IMR-90 (cell line): ENCODE measurements around the gene TMEM161B. TPM values are rescaled to one million over a fixed set of nuclear protein-coding genes. Genes with fewer than 3 reads are reported as not detected.

Experiments used
- ATAC-seq: fragments of 200-7000 bp; cut with Tn5 transposase; 2 replicates; pipeline ENCODE4 v1.9.1; 2020; ENCODE audit warnings: low read depth, mild to moderate bottlenecking, moderate library complexity
- BruUV-seq: library from RNA; stranded (reverse); fragments of 400-500 nt; replicated peaks from 2 replicates; lab custom pipeline; 2021; lab: Mats Ljungman, UMichigan
- CTCF ChIA-PET: fragments of 300-600 bp; formaldehyde crosslinking; extraction: SDS; loops from one replicate; lab custom pipeline; 2021; ENCODE audit warnings: antibody characterized with exemption; lab: Yijun Ruan, JAX
- POLR2A ChIA-PET: fragments of 300-600 bp; sonication (Branson Sonifier 250); formaldehyde crosslinking; loops from one replicate; lab custom pipeline; 2022; ENCODE audit warnings: antibody characterized with exemption; ENCODE audit not compliant: unreplicated experiment; lab: Charles Lee
- DNase-seq: peaks from one replicate; pipeline ENCODE4 v3.0.0; 2013
- H2AFZ ChIP-seq: replicated peaks from 2 replicates; pipeline ENCODE3; 2013; ENCODE audit warnings: low read length, mild to moderate bottlenecking; ENCODE audit not compliant: poor library complexity
- H2AK5ac ChIP-seq: 2 replicates; pipeline ENCODE4 v1.6.1; 2013; ENCODE audit warnings: low read depth, low read length, inconsistent platforms
- H2AK9ac ChIP-seq: replicated peaks from 2 replicates; pipeline ENCODE3; 2013; ENCODE audit warnings: mild to moderate bottlenecking, low read depth, low read length, moderate library complexity; ENCODE audit not compliant: poor library complexity
- H2BK120ac ChIP-seq: 2 replicates; pipeline ENCODE4 v1.6.1; 2013; ENCODE audit warnings: low read depth, low read length, inconsistent platforms
- H2BK15ac ChIP-seq: 3 replicates; pipeline ENCODE4 v1.6.1; 2013; ENCODE audit warnings: low read depth, low read length, inconsistent platforms
- H2BK20ac ChIP-seq: 2 replicates; pipeline ENCODE4 v1.6.1; 2013; ENCODE audit warnings: low read depth, mild to moderate bottlenecking, inconsistent platforms, low read length, moderate library complexity
- H2BK5ac ChIP-seq: 2 replicates; pipeline ENCODE4 v1.6.1; 2013; ENCODE audit warnings: mild to moderate bottlenecking, low read depth, low read length, inconsistent platforms; ENCODE audit not compliant: poor library complexity, severe bottlenecking
- H3K14ac ChIP-seq: replicated peaks from 2 replicates; pipeline ENCODE4 v1.6.1; 2013; ENCODE audit warnings: low read depth, low read length, inconsistent platforms
- H3K18ac ChIP-seq: 2 replicates; pipeline ENCODE4 v1.6.1; 2013; ENCODE audit warnings: low read depth, low read length, control low read depth
- H3K23ac ChIP-seq: 2 replicates; pipeline ENCODE4 v1.6.1; 2013; ENCODE audit warnings: low read depth, low read length, inconsistent platforms
- H3K27ac ChIP-seq: 2 replicates; pipeline ENCODE4 v1.5.1; 2013; ENCODE audit warnings: mild to moderate bottlenecking, control low read depth, low read length; ENCODE audit not compliant: insufficient read depth
- H3K27me3 ChIP-seq: 2 replicates; pipeline ENCODE4 v1.6.1; 2013; ENCODE audit warnings: low read length; ENCODE audit not compliant: control insufficient read depth, insufficient read depth
- H3K36me3 ChIP-seq: 2 replicates; pipeline ENCODE4 v1.6.1; 2013; ENCODE audit warnings: low read length, mixed read lengths; ENCODE audit not compliant: control insufficient read depth, insufficient read depth
- H3K4ac ChIP-seq: 2 replicates; pipeline ENCODE4 v1.6.1; 2013; ENCODE audit warnings: low read depth, low read length, inconsistent platforms
- H3K4me1 ChIP-seq: 2 replicates; pipeline ENCODE4 v1.6.1; 2013; ENCODE audit warnings: low read length, mixed read lengths; ENCODE audit not compliant: control insufficient read depth, insufficient read depth
- H3K4me2 ChIP-seq: 2 replicates; pipeline ENCODE4 v1.6.1; 2013; ENCODE audit warnings: low read depth, mild to moderate bottlenecking, control low read depth, low read length, moderate library complexity
- H3K4me3 ChIP-seq: 2 replicates; pipeline ENCODE4 v1.5.1; 2013; ENCODE audit warnings: low read depth, mild to moderate bottlenecking, control low read depth, low read length, moderate library complexity; ENCODE audit not compliant: insufficient read depth
- H3K56ac ChIP-seq: 2 replicates; pipeline ENCODE4 v1.6.1; 2013; ENCODE audit warnings: low read length, inconsistent platforms; ENCODE audit not compliant: insufficient read depth; ENCODE audit errors: extremely low read depth
- H3K79me1 ChIP-seq, 2 experiments: 2 replicates each; pipeline ENCODE4 v1.6.1; 2013; ENCODE audit warnings: low read length in 2 of 2, inconsistent platforms in 1 of 2, low read depth in 1 of 2
- H3K9ac ChIP-seq: 2 replicates; pipeline ENCODE4 v1.6.1; 2013; ENCODE audit warnings: low read depth, low read length, control low read depth
- H3K9me1 ChIP-seq: 2 replicates; pipeline ENCODE4 v1.6.1; 2013; ENCODE audit warnings: low read length, inconsistent platforms; ENCODE audit not compliant: insufficient read depth
- H3K9me3 ChIP-seq: 2 replicates; pipeline ENCODE4 v1.6.1; 2013; ENCODE audit warnings: low read length; ENCODE audit not compliant: control insufficient read depth, insufficient read depth
- H4K20me1 ChIP-seq: 2 replicates; pipeline ENCODE4 v1.6.1; 2013; ENCODE audit warnings: low read length, inconsistent platforms; ENCODE audit not compliant: insufficient read depth
- H4K5ac ChIP-seq: 2 replicates; pipeline ENCODE4 v1.6.1; 2013; ENCODE audit warnings: mild to moderate bottlenecking, low read depth, low read length, control low read depth
- H4K8ac ChIP-seq, 2 experiments: 2 replicates each; pipeline ENCODE4 v1.6.1; 2013; ENCODE audit warnings: low read depth in 2 of 2, low read length in 2 of 2, control low read depth in 1 of 2, inconsistent platforms in 1 of 2
- H4K91ac ChIP-seq: 2 replicates; pipeline ENCODE4 v1.6.1; 2013; ENCODE audit warnings: low read depth, low read length, inconsistent platforms; ENCODE audit not compliant: insufficient read depth
- CEBPB ChIP-seq: IDR thresholded peaks from 2 replicates; pipeline ENCODE4 v1.6.1; 2012; ENCODE audit warnings: low read depth, low read length, improper control_type of control experiment
- CTCF ChIP-seq: conservative IDR thresholded peaks from 2 replicates; pipeline ENCODE4 v1.5.1; 2012; ENCODE audit warnings: mild to moderate bottlenecking, low read depth, low read length, improper control_type of control experiment
- ELK1 ChIP-seq: fragments of 150-350 bp; IDR thresholded peaks from 2 replicates; pipeline ENCODE4 v1.6.1; 2016; ENCODE audit warnings: low read depth, mild to moderate bottlenecking, low read length, moderate library complexity, borderline replicate concordance
- FOS ChIP-seq: fragments of 150-350 bp; IDR thresholded peaks from 2 replicates; pipeline ENCODE4 v1.6.1; 2016; ENCODE audit warnings: low read depth, low read length
- MAFK ChIP-seq: IDR thresholded peaks from 2 replicates; pipeline ENCODE4 v1.6.1; 2012; ENCODE audit warnings: low read depth, low read length, improper control_type of control experiment
- MXI1 ChIP-seq: IDR thresholded peaks from 2 replicates; pipeline ENCODE4 v1.6.1; 2012; ENCODE audit warnings: low read depth, mild to moderate bottlenecking, low read length, moderate library complexity, borderline replicate concordance
- NFE2L2 ChIP-seq: fragments of 150-350 bp; IDR thresholded peaks from 2 replicates; pipeline ENCODE4 v1.6.1; 2016; ENCODE audit warnings: low read depth, mild to moderate bottlenecking, low read length
- POLR2A ChIP-seq: IDR thresholded peaks from 2 replicates; pipeline ENCODE4 v1.6.1; 2012; ENCODE audit warnings: mild to moderate bottlenecking, low read depth, low read length
- RAD21 ChIP-seq: IDR thresholded peaks from 2 replicates; pipeline ENCODE4 v1.6.1; 2012; ENCODE audit warnings: low read length, improper control_type of control experiment
- RFX5 ChIP-seq: IDR thresholded peaks from 2 replicates; pipeline ENCODE4 v1.8.0; 2012; ENCODE audit warnings: low read depth, mild to moderate bottlenecking, low read length, moderate library complexity
- SMC3 ChIP-seq: fragments of 150-350 bp; IDR thresholded peaks from 2 replicates; pipeline ENCODE4 v1.6.1; 2016; ENCODE audit warnings: low read depth, mild to moderate bottlenecking, antibody characterized with exemption, low read length, moderate library complexity
- USF2 ChIP-seq: fragments of 150-350 bp; IDR thresholded peaks from 2 replicates; pipeline ENCODE4 v1.6.1; 2017; ENCODE audit warnings: mild to moderate bottlenecking, antibody characterized with exemption, low read length, low read depth
- WGBS, 2 experiments: methylation state at CpG; one replicate each; pipeline versions ENCODE4 v1.1.5 to v1.1.7; 2013; ENCODE audit warnings: missing lambda C conversion rate in 2 of 2; ENCODE audit not compliant: insufficient read length in 1 of 2; ENCODE audit errors: extremely low coverage in 2 of 2; 5-methylcytosine and 5-hydroxymethylcytosine counted together
- dilution Hi-C: fragments of 300-500 bp; cut with HindIII; formaldehyde crosslinking; loops from one replicate; pipeline ENCODE4 v1.14.3; 2018; ENCODE audit warnings: low sequenced_read_pairs; ENCODE audit not compliant: unreplicated experiment
- in situ Hi-C: fragments of 300-500 bp; cut with MboI; formaldehyde crosslinking; loops from 3 replicates; pipeline ENCODE4 v1.14.3; 2019; ENCODE audit warnings: low sequenced_read_pairs, inconsistent platforms, mixed read lengths
- intact Hi-C: fragments of 100-400 bp; cut with micrococcal nuclease; formaldehyde crosslinking; loops from 2 replicates; pipeline ENCODE4 v1.10.0; 2022
- polyA plus RNA-seq, 3 experiments: library from polyadenylated mRNA; depleted of rRNA; stranded (reverse); fragments of >200 nt; gene quantifications; 2 replicates each; pipeline ENCODE4 v1.2.3, GENCODE V29; 2012; ENCODE audit warnings: low replicate concordance in 1 of 3
- total RNA-seq: library from RNA; depleted of rRNA; stranded (reverse); fragments of >200 nt; gene quantifications from 2 replicates; pipeline ENCODE4 v1.2.3, GENCODE V29; 2012

The TMEM161B gene
- total and polyA plus RNA-seq, 2 of the 4 experiments (the other 2 are of a cell fraction): 7.4 to 9.3 TPM

- TF ChIP-seq MAFK: no peak
These were observed 19.7 kb downstream of the TMEM161B start (continued) for GRCh38 chr5:88248743-88249540.

GRCh38 chr5:88248094-88248493 is 20.6 kb downstream of the TMEM161B start:
- H3K18ac ChIP-seq: no peak overlapping the region
- no peak overlapping the region for H3K4me2 ChIP-seq
- H3K4me1 ChIP-seq: no peaks in the 10 kb centered on the region
- no peak overlapping the region for H3K4me3 ChIP-seq
- H3K27me3 ChIP-seq: no peaks in the 10 kb centered on the region
- H4K91ac ChIP-seq: no peak overlapping the region
- no peaks in the 10 kb centered on the region for H3K36me3 ChIP-seq
- no peak overlapping the region for H4K5ac ChIP-seq
- dilution Hi-C loops: no loop called here
- intact Hi-C loops: no loop called here
- H3K23ac ChIP-seq: no peak overlapping the region
- POLR2A ChIA-PET: no interaction called here
- H2BK20ac ChIP-seq: no peak overlapping the region
- no peak overlapping the region for H3K14ac ChIP-seq
- no peaks in the 10 kb centered on the region for H3K9me3 ChIP-seq
- no peak for TF ChIP-seq SMC3
- no peak for TF ChIP-seq POLR2A
- TF ChIP-seq ELK1: no peak
- TF ChIP-seq FOS: no peak
- TF ChIP-seq RFX5: no peak
- no peak for TF ChIP-seq RAD21
- TF ChIP-seq CEBPB: no peak
- no peak for TF ChIP-seq CTCF
- no peak for TF ChIP-seq MXI1
- no peak for TF ChIP-seq USF2
- no peak for TF ChIP-seq NFE2L2
- DNase-seq (no peak), ATAC-seq (no peak)
- no peak overlapping the region for H4K8ac ChIP-seq
- no peak overlapping the region for H2AFZ ChIP-seq
- no peaks in the 10 kb centered on the region; the same call in 1 of the 2 replicates for H4K20me1 ChIP-seq
- H3K4ac ChIP-seq: no peak overlapping the region
- H2BK120ac ChIP-seq: no peak overlapping the region
- H2AK9ac ChIP-seq: no peak overlapping the region
- CTCF ChIA-PET: no interaction called here
- H2AK5ac ChIP-seq: no peak overlapping the region
- in situ Hi-C loops: no loop called here
- BruUV-seq: no TSS peak
- H3K9ac ChIP-seq: no peak overlapping the region
- H2BK5ac ChIP-seq: no peak overlapping the region
- H2BK15ac ChIP-seq: no peak overlapping the region
- 79% methylated on average over 2 of the region's 3 CpGs; no CpG with 5 or more reads in 1 of the 2 experiments for WGBS, 2 experiments
- no peaks in the 10 kb centered on the region for H3K9me1 ChIP-seq
- H3K56ac ChIP-seq: no peak overlapping the region
- H3K79me1 ChIP-seq: peaks cover 28 to 50% of the 10 kb centered on the region in 2 experiments
- H3K27ac ChIP-seq: no peak overlapping the region
